H1 (cell line): ENCODE results near the gene ARMC6. TPM values are rescaled to one million over a fixed set of nuclear protein-coding genes. Genes with fewer than 3 reads are reported as not detected.

ENCODE experiments used
- BCL11A ChIP-seq, 2 experiments: IDR thresholded peaks; one replicate each; pipeline ENCODE4 v1.6.1; 2011; ENCODE audit warnings: low read depth in 2 of 2, low read length in 2 of 2, mild to moderate bottlenecking in 2 of 2
- JUN ChIP-seq: IDR thresholded peaks from 2 replicates; pipeline ENCODE4 v1.6.1; 2011; ENCODE audit warnings: low read depth, mild to moderate bottlenecking, improper control_type of control experiment, low read length
- NANOG ChIP-seq: IDR thresholded peaks from 2 replicates; pipeline ENCODE4 v1.6.1; 2011; ENCODE audit warnings: low read length, low read depth, mild to moderate bottlenecking, inconsistent platforms; ENCODE audit not compliant: insufficient read depth, poor library complexity, severe bottlenecking
- PHF8 ChIP-seq: fragments of 200-600 bp; sonication (generic); conservative IDR thresholded peaks from 2 replicates; pipeline ENCODE4 v1.7.1; 2012; ENCODE audit warnings: low read depth, mild to moderate bottlenecking, inconsistent platforms, low read length, moderate library complexity
- RBBP5 ChIP-seq: IDR thresholded peaks from 2 replicates; pipeline ENCODE4 v1.7.1; 2012; ENCODE audit warnings: low read depth, mild to moderate bottlenecking, inconsistent platforms, low read length, moderate library complexity, borderline replicate concordance
- TBP ChIP-seq: IDR thresholded peaks from 2 replicates; pipeline ENCODE4 v1.6.1; 2011; ENCODE audit warnings: low read depth, low read length, improper control_type of control experiment
- polyA plus RNA-seq, 7 experiments: library from polyadenylated mRNA; depleted of rRNA in 3 of 7; stranded (reverse) in 5 of 7; unstranded in 2 of 7; fragments of >200 nt in 5 of 7; fragments of 200-250 nt in 2 of 7; gene quantifications; 1 replicate in 5 of 7; 2 replicates in 1 of 7; 4 replicates in 1 of 7; pipeline versions ENCODE4 v1.2.1 to v1.2.3, GENCODE V29; 2011 to 2013; ENCODE audit warnings: missing spikeins in 2 of 7, mixed read lengths in 2 of 7
- total RNA-seq: library from RNA; stranded (reverse); fragmentation: NEBNext Ultra II Directional; extraction: Animal tissue kit (Norgen Biotek cat#: 25700); gene quantifications from 2 replicates; pipeline ENCODE4 v1.2.1, GENCODE V29; 2021

Gene ARMC6
- total and polyA plus RNA-seq, 2 of the 8 experiments (the other 6 are each of a cell fraction or from before 2014, with no cell fraction given), result 67.1 to 68.3 TPM

DNA sequence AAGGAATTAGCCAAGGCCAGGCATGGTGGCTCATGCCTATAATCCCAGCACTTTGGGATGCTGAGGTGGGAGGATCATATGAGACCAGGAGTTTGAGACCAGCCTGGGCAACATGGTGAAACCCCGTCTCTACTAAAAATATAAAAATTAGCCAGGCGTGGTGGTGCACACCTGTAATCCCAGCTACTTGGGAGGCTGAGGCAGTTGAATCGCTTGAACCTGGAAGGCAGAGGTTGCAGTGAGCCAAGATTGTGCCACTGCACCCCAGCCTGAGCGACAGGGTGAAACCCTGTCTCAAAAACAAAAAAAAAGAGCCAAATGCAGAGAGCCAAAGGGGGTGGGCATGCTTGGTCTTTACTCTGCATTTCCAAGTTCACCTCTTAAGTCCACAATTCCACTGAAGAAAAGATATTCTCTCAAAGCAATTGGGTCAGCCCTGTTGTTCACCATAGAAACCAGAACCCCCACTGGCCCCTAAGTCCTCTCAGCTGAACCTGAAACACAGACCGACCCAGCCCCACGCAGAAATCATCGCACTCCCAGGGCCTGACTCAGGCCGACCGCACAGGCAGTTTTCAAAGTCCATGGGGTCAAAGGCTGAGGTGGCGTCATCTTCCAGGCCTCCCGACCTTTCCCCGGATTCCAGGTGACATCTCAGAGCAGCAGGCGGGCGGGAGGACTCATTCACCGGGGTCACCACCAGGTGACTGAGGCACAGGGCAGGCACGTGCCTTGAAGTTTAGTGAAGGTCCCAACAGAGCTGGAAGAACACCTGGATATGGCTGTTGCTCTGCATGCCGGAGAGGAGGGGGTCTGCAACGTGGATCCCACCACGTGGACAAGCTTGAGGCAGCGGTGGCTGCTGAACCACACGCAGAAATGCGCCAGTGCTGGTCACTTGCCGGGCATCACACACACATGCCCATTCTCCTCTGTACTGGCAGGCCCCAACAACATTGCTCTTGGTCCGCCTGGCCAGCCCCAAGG, 63.5 kb downstream of the ARMC6 start (continued):
- TF ChIP-seq RBBP5 (no peak), TBP (no peak), BCL11A (IDR thresholded peaks at IDR 0.05; ENCODE audit: low read depth in 2 of 2, low read length in 2 of 2) (no peak), PHF8 (no peak), NANOG (no peak), JUN (no peak)
